ENCODE data around the gene TBC1D5. TPM values are rescaled to one million over a fixed set of nuclear protein-coding genes. Genes with fewer than 3 reads are reported as not detected.
A peak's percentile ranks its signal among the peaks of the same experiment; 100 is the strongest.
"Not testable (repeated sequence)": the region's sequence is repeated elsewhere in the genome, so short reads cannot be mapped to it uniquely, and the experiment has no call there.

The TBC1D5 gene, protein sequence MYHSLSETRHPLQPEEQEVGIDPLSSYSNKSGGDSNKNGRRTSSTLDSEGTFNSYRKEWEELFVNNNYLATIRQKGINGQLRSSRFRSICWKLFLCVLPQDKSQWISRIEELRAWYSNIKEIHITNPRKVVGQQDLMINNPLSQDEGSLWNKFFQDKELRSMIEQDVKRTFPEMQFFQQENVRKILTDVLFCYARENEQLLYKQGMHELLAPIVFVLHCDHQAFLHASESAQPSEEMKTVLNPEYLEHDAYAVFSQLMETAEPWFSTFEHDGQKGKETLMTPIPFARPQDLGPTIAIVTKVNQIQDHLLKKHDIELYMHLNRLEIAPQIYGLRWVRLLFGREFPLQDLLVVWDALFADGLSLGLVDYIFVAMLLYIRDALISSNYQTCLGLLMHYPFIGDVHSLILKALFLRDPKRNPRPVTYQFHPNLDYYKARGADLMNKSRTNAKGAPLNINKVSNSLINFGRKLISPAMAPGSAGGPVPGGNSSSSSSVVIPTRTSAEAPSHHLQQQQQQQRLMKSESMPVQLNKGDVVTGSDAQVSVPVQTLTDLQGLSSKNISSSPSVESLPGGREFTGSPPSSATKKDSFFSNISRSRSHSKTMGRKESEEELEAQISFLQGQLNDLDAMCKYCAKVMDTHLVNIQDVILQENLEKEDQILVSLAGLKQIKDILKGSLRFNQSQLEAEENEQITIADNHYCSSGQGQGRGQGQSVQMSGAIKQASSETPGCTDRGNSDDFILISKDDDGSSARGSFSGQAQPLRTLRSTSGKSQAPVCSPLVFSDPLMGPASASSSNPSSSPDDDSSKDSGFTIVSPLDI
- 51.8 and 55.6 TPM in 2 replicates for total RNA-seq
- long read RNA-seq, partial matches to known transcripts, result 68 of 186 reads
- long read RNA-seq, other reads (novel, unspliced or antisense), result 117 of 186 reads

DNA sequence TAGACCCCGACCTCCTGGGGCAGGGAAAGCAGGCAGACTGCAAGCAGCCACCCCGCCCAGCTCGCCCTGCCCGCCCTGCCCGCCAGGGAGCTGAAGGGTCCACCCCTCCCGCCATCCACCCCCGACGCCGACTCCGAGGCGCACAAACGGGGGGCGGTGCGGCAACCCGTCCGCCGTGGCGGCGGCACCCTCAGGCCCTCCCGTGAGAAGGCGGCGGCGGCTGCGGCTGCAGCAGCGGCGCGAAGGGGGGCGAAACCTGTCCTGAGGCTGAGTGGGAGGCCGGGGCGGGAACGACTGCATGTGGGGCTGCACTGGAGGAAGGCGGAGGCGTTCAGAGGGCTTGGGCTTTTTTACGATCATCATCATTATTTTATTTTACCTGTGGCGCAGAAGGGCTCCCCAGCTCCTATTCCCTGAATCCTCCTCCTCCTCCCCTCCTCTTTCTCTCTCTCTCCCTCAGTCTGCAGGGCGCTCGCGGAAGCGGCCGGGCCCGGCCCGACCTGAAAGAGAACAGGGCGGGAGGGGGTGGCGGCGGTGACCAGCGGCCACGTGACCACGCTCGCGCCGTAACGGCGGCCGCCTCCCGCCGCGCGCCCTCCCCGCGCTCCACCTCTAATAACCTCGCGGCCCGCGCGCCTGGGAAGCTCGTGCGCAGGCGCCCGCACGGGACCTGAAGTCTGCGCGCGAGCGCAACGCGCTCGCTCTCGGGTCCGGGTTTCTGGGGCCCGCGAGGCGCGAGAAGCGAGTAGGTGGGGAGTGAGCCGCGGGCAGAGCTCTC, at the start of gene TBC1D5:
Gene TBC1D5 (minus strand): TSS at position 530 of the 778 bp plus-strand sequence. CDS start 234,061 bp downstream, outside the sequence.
- peak within 1 kb of the TSS; percentile 94 for H3K4me3 Mint-ChIP-seq (ENCODE audit: low read depth)
- H3K9me3 Mint-ChIP-seq (ENCODE audit: low read depth), result no peaks in the 10 kb centered on the region
- H3K36me3 Mint-ChIP-seq (ENCODE audit: insufficient read depth), result peaks cover 3% of the 10 kb centered on the region
- peaks cover 26% of the 10 kb centered on the region for H3K4me1 Mint-ChIP-seq (ENCODE audit: low read depth)
- TF ChIP-seq, protein P1, sequence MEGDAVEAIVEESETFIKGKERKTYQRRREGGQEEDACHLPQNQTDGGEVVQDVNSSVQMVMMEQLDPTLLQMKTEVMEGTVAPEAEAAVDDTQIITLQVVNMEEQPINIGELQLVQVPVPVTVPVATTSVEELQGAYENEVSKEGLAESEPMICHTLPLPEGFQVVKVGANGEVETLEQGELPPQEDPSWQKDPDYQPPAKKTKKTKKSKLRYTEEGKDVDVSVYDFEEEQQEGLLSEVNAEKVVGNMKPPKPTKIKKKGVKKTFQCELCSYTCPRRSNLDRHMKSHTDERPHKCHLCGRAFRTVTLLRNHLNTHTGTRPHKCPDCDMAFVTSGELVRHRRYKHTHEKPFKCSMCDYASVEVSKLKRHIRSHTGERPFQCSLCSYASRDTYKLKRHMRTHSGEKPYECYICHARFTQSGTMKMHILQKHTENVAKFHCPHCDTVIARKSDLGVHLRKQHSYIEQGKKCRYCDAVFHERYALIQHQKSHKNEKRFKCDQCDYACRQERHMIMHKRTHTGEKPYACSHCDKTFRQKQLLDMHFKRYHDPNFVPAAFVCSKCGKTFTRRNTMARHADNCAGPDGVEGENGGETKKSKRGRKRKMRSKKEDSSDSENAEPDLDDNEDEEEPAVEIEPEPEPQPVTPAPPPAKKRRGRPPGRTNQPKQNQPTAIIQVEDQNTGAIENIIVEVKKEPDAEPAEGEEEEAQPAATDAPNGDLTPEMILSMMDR (IDR thresholded peaks at IDR 0.05; ENCODE audit: unreplicated experiment), result no peak
- no peaks in the 10 kb centered on the region for H3K27me3 Mint-ChIP-seq
- peak; percentile 92 for DNase-seq (ENCODE audit: low spot score, unreplicated experiment)
- peak within 1 kb of the TSS; percentile 99 for H3K27ac Mint-ChIP-seq

DNA sequence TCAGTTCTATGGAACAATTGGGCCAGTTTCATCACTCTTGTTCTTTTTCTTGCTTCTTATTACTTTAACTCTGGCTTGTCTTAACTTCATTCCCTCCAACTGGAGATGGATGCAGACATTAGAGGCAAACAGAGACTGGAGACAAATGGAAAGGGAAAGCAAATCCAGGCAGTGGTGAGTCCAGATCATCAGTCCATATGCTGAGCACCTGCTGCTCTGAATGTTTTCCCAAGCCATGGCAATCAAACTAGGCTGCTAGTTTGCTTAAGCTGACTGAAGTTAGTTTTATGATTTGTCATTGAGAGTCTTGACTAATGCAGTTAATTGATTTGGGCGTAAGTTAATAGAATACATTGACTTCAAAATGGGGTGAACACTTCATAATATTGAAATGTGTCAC, 41.0 kb upstream of the TBC1D5 start:
- no peak overlapping the region for H3K4me3 Mint-ChIP-seq (ENCODE audit: low read depth)
- peaks cover 2% of the 10 kb centered on the region for H3K4me1 Mint-ChIP-seq (ENCODE audit: low read depth)
- no peaks in the 10 kb centered on the region for H3K36me3 Mint-ChIP-seq (ENCODE audit: insufficient read depth)
- TF ChIP-seq, protein P1 (IDR thresholded peaks at IDR 0.05; ENCODE audit: unreplicated experiment), result no peak
- DNase-seq (ENCODE audit: low spot score, unreplicated experiment), result no peak
- H3K27me3 Mint-ChIP-seq, result no peaks in the 10 kb centered on the region
- no peak overlapping the region for H3K27ac Mint-ChIP-seq
- H3K9me3 Mint-ChIP-seq (ENCODE audit: low read depth), result peaks cover 9% of the 10 kb centered on the region

DNA sequence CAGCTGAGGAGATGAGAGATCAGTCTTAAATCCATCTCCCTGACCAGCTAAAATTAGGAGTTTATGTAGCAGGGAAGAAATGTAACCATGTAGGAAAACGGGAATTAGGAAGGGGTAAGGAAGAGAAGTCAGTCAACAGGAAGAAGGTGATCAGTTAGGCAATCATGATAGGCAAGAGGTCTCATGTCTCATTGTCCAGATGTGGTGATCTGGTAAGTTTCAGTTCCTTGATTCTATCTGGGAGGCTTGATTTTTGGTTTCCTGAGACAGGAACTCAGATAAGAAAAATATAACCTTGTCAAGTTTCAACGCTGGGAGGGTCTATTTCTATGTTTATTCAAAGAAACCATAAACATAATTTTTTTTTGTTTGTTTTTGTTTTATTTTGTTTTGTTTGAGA, 40.3 kb upstream of the TBC1D5 start:
- H3K9me3 Mint-ChIP-seq (ENCODE audit: low read depth), result peaks cover 9% of the 10 kb centered on the region
- H3K27ac Mint-ChIP-seq, result no peak overlapping the region
- no peaks in the 10 kb centered on the region for H3K36me3 Mint-ChIP-seq (ENCODE audit: insufficient read depth)
- peaks cover 2% of the 10 kb centered on the region for H3K4me1 Mint-ChIP-seq (ENCODE audit: low read depth)
- TF ChIP-seq, protein P1 (IDR thresholded peaks at IDR 0.05; ENCODE audit: unreplicated experiment), result no peak
- no peak overlapping the region for H3K4me3 Mint-ChIP-seq (ENCODE audit: low read depth)
- no peak for DNase-seq (ENCODE audit: low spot score, unreplicated experiment)
- H3K27me3 Mint-ChIP-seq, result no peaks in the 10 kb centered on the region

DNA sequence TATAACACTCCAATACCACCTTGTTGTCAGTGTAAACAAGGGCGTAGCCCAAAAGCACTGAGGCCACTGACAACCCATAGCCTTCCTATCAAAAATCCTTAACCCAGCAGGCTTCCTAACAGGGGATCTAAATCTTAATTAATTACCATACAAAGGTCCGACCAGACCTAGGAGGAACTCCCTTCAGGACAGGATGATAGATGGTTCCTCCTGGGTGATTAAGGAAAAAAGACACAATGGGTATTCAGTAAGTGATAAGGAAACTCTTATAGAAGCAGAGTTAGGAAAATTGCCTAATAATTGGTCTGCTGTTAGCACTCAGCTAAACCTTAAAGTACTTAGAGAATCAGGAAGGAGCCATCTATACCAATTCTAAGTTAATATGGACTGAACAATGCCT, 37.9 kb upstream of the TBC1D5 start:
- not testable (repeated sequence) for H3K4me3 Mint-ChIP-seq (ENCODE audit: low read depth); H3K9me3 Mint-ChIP-seq (ENCODE audit: low read depth); H3K27ac Mint-ChIP-seq; H3K4me1 Mint-ChIP-seq (ENCODE audit: low read depth); DNase-seq (ENCODE audit: low spot score, unreplicated experiment); H3K27me3 Mint-ChIP-seq; H3K36me3 Mint-ChIP-seq (ENCODE audit: insufficient read depth)

DNA sequence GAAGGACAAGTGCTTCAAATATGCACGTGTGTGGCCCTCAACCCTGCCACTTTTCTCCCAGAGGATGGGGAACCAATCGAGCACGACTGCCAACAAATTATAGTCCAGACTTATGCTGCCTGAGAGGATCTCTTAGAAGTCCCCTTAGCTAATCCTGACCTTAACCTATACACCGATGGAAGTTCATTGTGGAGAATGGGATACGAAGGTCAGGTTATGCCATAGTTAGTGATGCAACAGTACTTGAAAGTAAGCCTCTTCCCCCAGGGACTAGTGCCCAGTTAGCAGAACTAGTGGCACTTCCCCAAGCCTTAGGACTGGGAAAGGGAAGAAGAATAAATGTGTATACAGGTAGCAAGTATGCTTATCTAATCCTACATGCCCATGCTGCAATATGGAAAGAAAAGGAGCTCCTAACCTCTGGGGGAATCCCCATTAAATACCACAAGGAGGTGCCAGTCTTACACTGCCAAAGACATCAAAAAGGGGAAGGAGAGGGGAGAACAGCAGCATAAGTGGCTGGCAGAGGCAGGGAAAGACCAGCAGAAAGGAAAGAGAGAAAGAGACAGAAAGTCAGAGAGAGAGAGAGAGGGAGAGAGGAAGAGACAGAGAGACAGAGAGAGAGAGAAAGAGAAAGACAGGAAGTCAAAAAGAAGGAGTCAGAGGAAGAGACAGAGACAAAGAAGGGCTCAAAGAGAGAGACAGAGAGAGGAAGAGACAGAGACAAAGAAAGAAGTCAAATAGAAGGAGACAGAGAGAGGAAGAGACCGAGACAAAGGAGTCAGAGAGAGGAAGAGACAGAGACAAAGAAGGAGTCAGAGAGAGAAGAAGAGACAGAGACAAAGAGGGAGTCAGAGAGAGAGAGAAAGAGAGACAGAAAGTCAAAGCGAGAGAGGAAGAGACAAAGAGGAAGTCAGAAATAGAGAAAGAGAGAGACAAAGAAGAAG, 37.1 kb upstream of the TBC1D5 start:
- not testable (repeated sequence) for H3K27ac Mint-ChIP-seq; H3K36me3 Mint-ChIP-seq (ENCODE audit: insufficient read depth); H3K9me3 Mint-ChIP-seq (ENCODE audit: low read depth); H3K4me1 Mint-ChIP-seq (ENCODE audit: low read depth); H3K27me3 Mint-ChIP-seq; H3K4me3 Mint-ChIP-seq (ENCODE audit: low read depth); DNase-seq (ENCODE audit: low spot score, unreplicated experiment)

DNA sequence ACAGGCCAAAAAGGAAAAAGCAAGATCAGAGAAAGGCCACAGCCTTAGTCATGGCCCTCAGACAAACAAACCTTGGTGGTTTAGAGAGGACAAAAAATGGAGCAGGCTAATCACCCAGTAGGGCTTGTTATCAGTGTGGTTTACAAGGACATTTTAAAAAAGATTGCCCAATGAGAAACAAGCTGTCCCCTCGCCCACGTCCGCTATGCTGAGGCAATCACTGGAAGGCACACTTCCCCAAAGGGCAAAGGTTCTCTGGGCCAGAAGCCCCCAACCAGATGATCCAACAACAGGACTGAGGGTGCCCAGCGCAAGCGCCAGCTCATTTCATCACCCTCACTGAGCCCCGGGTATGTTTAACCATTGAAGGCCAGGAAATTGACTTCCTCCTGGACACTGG, 34.9 kb upstream of the TBC1D5 start:
- not testable (repeated sequence) for H3K4me1 Mint-ChIP-seq (ENCODE audit: low read depth); H3K27ac Mint-ChIP-seq; H3K4me3 Mint-ChIP-seq (ENCODE audit: low read depth); H3K27me3 Mint-ChIP-seq; H3K36me3 Mint-ChIP-seq (ENCODE audit: insufficient read depth); H3K9me3 Mint-ChIP-seq (ENCODE audit: low read depth); DNase-seq (ENCODE audit: low spot score, unreplicated experiment)
